AML-193 (cell line): ENCODE measurements around the gene EML2.
A peak's percentile ranks its signal among the peaks of the same experiment; 100 is the strongest.
"Not testable (repeated sequence)": the region's sequence is repeated elsewhere in the genome, so short reads cannot be mapped to it uniquely, and the experiment has no call there.

Source experiments
- DNase-seq, 2 experiments: peaks; one replicate each; lab custom pipeline; 2025; lab: John Stamatoyannopoulos, UW

EML2 gene

DNA sequence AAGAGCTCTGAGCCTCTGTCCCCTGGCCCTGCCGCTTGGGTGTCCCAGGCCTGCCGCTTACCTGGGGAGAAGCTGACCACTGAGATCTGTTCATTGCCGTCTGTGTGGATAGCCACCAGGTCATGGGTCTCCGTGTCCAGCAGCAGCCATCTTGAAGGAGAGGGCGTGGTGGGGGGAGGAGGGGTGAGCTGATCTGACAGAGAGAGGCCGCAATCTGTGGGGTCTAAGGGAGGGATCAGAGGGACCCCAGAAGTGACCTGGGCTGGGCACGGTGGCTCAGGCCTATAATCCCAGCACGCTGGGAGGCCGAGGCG, 22.5 kb downstream of the EML2 start:
- DNase-seq = no peak

DNA sequence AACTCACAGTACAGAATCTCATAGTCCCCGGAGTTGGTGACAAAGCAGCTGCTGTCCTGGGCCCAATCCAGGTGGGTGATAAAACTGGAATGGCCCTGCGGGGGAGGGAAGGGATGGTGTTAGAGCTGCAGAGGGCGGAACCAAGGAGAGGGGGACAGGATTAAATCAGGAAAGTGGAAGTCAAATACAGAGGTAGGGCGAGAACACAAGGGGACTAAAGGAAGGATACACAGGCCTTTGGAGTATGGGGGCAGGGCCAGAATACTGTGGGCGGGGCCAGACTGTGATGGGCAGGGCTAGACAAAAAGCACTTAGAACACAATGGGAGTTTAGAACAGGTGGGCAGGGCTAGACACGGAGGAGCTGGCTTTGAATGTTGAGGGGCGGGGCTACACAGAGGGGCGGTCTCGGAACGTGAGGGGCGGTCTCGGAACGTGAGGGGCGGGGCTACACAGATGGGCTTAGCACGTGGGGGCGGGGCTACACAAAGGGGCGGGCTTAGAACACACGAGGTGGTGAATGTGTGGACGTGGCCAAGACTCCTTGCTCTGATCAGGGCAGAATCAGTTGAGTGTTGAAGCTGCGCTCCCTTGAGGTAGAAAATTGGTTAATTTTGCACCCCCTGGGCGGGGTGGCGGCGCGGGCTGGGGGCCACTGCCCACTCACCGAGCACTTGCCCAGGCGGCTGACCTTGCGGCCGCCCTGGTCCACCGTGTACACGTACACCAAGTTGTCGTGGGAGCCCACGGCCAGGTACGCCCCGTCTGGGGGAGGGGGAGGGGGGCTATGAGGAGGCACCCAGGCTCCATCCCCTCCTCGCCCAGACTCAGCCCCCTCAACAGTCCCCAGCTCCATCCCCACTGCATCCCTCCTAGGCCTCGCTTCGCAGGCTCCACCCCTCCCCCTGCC, 23.1 kb downstream of the EML2 start:
- DNase-seq = no peak

DNA sequence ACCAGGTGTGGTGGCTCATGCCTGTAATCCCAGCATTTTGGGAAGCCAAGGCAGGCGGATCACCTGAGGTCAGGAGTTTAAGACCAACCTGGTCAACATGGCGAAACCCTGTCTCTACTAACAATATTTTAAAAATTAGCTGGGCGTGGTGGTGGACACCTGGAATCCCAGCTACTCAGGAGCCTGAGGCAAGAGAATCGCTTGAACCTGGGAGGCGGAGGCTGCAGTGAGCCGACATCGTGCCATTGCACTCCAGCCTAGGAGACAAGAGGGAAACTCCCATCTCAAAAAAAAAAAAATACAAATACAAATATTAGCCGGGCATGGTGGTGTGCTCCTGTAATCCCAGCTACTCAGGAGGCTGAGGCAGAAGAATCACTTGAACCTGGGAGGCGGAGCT, 24.1 kb downstream of the EML2 start:
- DNase-seq = not testable (repeated sequence)

DNA sequence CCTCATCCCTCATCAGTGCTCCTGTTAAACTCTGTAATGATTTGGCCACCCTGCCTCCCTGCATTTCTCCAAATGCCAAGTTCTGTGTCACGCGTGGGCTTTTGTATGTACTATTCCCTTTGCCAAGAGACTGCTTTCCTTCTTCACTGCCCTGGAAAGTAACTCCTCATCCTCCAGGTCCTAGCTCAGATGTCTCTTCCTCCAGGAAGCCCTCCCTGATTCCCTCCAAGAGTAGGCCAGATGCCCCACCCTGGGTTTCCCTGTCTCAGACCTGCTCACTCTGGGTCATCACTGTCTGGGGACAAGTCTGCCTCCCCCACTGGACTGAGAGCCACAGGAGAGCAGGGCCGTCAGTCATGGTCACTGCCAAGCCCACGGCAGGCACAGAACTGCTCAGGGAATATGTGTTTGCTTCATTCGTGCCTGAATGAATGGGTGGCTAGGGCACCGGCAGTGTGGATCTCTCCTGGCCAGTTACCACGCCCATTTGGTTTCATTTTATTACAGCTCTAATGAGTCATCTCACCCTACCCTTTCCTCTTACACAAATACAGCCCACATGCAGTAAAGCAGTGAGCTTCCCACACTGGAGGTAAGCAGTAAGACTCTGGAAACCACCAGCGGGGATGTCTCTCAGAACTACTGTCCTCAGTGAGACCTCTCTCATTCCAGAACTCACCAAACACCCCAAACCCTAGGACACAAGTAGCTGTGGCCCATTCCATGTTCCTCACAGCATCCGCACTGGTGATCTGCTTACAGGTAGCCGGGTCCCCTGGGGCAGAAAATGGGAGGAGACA, 25.1 kb downstream of the EML2 start:
- peak; percentile 63 for DNase-seq

DNA sequence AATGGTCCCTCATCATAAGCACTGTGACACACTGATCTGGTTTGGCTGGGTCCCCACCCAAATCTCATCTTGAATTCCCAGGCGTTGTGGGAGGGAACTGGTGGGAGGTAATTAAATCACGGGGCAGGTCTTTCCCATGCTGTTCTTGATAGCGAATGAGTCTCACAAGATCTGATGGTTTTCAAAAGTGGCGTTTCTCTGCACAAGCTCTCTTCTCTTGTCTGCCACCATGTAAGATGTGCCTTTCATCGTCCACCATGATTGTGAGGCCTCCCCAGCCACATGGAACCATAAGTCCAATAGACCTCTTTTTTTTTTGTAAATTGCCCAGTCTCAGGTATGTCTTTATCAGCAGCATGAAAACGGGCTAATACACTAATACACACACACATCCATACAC, 30.2 kb downstream of the EML2 start:
- DNase-seq = no peak

DNA sequence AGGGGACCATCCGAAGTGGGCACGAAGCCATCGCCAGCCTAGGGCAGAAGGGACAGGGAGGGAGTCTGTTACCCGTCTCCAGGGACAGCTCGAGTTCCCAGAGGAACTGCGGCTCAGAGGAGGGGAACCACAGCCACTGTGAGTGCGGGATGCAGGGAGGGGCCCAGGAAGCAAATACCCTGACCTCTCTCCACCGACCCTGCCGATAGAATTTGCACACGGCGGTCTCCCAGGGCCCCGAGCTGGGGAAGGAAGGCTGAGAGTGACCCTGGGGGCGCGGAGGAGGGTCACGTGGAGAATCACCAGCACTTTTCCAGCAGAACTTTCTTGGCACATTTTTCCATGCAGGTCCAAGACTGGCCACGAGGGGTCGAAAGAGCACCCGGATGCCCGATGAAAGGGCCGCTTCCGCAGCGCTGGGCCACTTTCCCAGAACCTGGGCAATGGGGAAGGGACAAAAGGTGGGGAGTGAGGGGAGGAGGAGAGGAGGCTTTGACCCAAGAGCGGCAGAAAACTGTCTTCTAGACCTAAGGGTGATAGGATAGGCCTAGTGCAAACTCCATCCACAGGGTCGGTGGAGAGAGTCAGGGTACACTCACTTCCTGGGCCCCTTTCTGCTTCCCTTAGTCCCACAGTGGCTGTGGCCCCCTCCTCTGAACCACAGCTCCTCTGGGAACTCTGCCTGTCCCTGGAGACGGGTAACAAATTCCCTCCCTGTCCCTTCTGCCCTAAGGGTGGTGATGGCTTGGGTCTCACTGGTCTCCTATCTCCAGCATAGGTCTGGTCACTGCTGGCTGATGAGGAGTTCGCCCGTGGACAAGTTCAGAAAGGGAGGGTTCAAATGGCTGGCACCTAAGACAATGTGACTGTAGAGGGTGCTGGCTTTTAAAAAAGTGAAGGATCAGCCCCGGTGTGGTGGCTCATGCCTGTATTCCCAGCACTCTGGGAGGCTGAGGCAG, 31.8 kb downstream of the EML2 start:
- no peak for DNase-seq

DNA sequence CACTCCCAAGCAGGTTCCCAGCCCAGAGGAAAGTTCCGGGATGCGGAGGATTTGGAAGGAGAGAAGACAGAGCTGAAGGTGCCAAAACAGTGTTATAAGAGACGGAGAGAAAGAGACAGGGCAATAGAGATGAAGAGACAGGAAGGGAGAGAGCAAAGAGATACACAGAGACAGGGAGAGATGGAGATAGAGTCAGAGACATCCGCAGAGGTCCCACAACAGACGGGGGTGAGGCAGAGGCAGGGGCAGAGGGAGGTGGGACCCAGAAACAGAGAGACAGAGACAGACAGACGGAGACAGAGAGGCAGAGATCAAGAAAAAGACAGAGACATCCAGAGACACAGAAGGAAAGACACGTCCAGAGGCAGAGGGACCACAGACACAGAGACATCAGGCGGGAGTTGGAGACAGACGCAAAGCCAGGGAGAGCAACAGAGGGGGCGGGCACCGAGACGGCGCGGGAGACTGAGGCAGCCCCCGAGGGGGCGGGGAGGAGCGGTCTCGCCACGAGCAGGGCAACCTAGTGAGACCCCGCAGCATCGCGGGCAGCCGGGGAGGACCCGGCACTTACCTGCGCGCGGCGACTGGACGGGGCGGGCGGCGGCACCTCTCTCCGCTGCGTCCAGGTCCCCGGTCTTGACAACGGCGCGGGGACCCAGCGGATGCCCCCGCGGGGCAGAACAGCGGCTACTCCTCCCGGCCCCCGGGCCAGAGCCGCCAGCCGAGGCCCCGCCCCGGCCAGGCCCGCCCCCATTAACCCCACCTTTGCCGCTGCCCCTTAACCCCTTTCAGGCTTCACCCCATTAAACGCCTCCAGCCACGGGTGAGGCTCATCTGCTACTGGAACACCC, 37.4 kb downstream of the EML2 start, which contains the start of gene GPR4:
Gene GPR4 (minus strand): TSS at position 689 of the 851 bp plus-strand sequence. CDS start 10,346 bp downstream, outside the sequence.
- no peak for DNase-seq

DNA sequence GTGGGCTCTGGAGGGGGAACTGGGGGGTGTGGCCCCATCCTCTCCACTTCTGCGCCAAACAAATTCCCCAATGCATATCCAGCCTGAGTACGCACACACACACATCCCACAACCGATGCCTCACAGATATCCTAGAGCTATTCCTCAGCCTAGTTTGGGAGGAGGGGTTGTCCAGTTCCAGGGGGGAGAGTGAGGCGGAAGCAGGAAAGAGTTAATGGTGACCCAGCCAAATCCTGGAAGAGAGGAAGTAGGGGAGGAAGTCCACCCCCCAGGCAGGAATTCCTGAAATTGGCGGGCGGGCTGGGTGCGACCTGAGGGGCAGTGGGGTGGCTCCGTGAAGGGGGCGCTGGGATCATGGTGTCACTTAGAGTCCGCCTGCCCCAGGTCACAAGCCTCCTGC, 38.1 kb downstream of the EML2 start:
- DNase-seq = no peak

DNA sequence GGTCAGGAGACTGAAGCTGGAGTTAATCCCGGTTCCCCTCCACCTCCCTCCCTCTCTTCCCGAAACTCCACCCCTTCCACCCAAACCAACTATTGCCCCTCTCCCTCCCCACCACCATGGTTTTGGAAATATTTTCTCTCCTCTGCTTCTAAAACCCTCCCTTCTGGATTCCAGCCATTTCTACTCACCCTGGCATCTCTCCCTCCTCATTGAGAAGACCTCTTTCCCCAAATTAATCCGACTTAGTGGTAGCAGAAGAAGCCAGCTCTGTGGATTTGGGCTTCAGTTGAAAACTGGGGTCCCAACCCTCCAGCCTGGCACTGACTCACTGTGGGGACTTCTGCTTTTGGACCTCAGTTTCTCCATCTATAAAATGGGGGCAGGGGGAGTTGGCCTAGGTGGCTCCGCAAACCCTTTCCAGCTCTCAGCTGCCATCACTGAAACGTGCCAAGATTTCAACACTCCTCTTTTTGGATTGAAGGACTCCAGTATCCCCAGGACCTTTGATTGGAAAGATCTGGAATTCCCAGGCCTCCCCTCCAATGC, 38.8 kb downstream of the EML2 start:
- DNase-seq = no peak

DNA sequence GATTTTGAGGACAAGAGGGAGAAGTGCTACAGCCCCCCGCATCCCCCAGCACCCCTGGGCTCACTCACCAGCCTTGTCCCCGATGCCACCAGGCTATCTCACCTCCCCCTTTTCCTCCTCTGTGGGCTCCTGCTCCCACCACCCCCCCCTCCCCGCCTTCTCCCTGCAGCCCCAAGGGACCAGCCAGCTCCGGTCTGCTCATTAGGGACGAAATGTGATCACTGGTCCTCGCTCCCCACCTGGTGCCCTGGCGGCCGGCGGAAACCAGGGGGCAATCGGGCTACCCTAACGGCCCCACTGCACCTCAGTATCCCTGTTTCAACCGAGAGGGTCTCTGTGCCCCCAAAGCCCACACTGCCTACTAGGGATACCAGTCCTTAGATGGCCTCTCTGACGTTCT, 39.9 kb downstream of the EML2 start:
- no peak for DNase-seq

DNA sequence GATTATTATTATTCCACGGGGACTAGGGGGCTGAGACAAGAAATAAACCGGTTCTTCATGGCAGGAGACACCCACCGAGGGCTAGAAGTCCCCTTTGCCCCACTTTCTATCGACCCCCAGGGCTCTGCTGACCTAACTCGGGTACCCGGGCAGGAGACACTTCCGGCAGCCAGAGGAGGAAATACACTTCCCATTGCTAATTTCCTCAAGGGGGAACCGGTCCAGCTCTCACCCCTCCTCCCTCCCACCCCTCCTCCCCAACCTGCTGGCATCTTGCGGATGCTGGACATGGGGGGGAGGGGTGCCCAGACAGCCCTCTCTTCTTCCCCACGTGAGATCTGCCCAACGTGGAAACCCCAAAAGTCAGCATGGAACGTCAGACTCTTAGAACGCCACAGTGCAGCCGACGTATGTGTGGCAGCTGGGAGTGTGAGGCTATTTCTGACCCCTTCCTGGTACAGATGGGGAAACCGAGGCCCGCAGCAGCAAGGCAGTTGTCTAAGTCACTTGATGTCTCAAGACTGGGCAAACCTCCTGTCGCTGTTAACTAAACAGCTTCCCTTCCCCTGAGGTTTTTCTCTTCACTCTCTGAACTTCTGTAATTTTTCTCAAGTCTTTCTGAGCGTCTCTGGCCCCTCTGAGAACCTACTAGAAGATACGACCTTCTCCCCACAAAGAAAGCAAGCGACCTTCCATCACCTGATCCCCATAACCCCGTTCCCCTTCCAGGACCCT, 40.8 kb downstream of the EML2 start:
- DNase-seq = peak; percentile 29 to 41

DNA sequence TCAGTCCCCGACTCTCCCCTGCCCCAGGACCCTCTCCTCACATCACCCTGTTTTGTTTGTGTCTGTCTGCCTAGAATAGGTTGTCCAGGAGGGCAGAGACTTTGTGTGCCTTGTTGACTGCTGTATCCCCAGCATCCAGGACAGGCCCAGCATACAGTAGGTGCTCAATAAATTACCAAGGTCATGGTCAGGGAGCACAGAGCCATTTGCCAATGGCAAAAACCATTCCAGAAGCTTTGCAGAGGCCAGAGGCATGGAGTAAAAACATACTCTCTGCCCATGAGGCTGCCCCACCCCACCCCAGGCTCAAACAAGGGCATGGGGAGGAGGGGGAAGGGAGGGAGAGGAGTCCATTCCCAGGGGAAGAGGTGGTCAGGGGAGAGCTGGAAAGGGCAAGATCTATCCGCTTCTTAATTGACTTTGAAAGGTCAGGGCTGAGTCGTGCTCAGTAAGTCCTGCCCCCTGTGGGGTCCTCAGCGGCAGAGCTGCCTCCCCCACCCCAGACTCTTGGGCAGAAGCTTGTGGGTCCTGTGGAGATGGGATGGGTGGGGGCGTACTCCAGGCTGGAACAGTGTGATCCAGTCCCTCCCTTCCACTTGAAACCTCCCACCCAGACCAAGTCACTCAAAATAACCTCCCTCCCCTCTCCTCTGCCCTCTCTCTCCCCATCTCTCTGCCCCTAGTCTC, 41.6 kb downstream of the EML2 start:
- no peak for DNase-seq

DNA sequence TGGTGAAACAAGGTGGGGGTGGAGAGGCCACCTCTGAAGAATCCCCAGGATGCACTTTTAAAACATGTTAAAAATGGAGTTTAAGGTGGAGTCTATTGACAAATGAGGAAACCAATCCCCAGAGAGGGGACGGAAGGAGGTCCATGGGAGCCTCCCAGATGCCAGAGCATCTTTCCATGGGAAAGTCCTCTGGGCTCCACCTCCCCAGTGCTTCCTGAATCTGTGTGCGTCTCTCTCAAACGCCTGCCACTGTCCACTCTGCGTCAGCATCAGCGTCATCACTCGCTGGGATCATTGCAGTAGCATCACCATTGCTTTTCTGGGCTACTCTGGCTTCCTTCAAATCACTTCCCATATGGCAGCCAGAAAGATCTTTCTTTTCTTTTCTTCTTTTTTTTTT, 43.4 kb downstream of the EML2 start:
- no peak for DNase-seq

DNA sequence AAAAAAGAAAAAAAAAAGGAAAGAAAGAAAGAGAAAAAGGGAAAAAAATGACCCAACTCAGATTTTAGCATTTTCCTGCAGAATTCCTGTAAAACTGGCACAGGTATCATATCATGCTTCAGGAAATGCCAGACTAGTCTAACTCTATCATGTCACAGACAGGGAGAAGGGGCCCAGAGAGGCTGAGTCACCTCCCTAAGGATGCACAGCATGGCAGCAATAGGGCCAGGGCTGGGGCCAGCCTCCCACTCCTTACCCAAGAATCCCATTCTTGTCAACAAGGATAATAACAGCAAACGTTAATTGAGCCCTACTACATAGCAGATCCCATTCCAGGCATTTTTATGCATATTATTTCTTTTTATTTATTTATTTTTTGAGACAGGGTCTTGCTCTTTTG, 45.7 kb downstream of the EML2 start:
- DNase-seq = no peak

DNA sequence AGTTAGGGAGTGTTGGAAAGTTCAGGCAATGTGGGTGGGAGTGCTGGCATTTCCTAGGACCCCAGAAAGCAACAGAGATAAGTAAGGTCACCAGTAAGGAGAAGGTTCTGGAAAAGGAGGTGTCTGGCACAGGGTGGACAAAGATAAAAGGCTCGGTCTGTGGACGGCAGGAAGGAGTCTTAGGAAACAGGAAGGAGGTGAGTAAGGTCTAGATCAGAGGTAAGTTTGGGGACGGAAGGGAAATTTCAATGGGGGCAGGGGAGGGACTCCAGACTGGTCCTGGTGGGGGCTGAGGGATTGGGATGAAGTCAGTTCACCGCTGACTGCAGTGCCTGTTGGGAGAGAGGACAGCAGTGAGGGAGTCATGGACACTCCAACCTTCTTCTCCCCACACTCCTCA, 46.8 kb downstream of the EML2 start:
- no peak for DNase-seq

DNA sequence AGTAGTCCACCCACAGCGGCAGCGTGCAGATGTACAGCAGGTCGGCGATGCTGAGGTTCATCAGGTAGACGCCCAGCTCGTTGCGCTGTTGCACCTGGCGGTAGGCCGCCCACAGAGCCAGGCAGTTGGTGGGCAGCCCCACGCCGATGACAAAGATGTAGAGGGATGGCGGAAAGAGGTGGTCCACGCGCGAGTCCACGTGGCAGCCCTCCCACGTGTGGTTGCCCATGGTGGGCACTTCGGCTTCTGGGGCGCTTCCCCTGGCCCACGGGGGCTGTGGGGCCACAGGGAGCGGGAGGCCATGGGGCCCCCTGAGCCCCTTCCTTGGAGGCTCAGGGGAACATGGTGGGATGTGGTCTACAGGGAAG, 47.6 kb downstream of the EML2 start:
- DNase-seq = no peak

DNA sequence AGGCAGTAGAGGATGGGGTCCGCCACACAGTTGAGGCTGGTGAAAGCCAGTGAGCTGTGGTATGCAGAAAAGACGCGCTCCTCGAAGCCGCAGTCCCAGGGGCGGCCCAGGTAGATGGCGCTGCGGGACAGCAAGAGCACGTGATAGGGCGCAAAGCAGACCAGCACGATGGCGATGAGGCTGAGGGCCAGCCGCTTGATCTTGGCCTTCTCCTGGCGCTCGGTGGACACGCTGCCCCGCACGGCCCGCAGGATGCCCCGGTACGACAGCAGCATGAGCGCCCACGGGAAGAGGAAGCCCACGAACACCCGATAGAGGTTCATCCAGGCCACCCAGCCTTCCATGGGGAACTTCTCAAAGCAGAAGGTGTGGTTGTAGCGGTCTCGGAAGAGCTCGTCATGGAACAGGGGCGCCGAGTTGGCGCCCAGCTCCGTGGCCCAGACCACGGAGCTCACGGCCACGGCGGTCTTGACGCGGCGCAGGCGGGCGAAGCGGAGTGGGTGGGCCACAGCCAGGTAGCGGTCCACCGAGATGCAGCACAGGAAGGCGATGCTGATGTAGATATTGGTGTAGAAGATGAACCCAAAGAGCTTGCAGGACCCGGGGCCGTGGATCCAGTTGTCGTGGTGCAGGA, 48.1 kb downstream of the EML2 start:
- DNase-seq = no peak

DNA sequence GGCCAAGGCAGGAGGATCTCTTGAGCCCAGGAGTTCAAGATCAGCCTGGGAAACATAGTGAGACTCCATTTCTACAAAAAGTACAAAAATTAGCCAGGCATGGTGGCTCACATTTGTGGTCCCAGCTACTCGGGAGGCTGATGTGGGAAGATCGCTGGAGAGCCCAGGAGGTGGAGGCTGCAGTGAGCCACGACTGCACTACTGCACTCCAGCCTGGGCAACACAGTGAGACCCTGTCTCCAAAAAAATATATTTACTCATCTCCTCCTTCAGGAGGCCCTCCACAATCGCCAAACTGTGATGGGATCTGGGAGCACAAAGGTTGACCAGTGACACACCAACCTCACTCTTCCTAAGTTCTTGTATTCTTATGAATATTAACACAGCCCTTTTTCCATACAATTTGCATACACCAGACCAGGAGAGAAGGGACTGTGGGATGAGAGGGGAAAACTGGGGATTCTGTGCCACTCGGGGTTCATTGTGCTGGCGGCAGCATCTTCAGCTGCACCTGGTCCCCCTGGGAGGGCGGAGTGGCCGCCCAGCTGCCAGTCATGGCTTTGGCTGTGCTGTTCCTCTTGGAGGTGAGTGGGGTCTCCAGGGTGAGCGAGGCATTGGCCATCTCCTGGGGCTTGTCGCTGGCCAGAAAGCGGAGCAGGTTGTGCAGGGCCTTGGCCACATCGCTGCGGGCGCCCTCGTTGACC, 48.7 kb downstream of the EML2 start:
- no peak for DNase-seq

DNA sequence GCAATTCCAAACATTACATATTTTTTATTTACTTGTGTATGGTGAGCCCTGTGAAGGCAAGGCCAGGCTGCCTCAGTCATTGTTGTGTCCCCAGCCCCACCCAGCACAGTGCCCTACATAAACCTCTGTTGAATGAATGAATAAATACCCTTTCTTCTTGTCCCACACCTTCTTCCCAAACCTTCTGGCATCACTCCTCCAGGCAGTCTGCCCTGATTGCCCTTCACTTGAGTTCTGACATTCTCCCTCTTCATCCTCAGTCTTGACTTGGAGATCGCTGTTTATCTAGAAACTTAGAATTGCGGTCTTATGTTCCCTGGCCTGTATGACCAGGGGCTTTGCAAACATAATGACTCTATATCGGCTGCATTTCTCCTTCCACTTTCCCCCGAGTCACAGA, 49.4 kb downstream of the EML2 start:
- DNase-seq = no peak
